Measurements from ENCODE around the gene CCR3. TPM values are rescaled to one million over a fixed set of nuclear protein-coding genes. Genes with fewer than 3 reads are reported as not detected.
A peak's percentile ranks its signal among the peaks of the same experiment; 100 is the strongest.

The CCR3 gene
- total RNA-seq, 6 donors from 2014 or later = 0.13 TPM; not detected in 5

GRCh38 chr3:46228260-46229242, 13.7 kb upstream of the CCR3 start:
- Histone ChIP-seq H3K27me3 (no peaks in the 10 kb centered on the region), H3K36me3 (no peaks in the 10 kb centered on the region), H3K9me3 (no peaks in the 10 kb centered on the region), H3K4me3 (no peak overlapping the region), H3K27ac (no peak overlapping the region), H3K4me1 (no peaks in the 10 kb centered on the region)
- DNase-seq (no peak), ATAC-seq (ENCODE audit: low FRiP score in 2 of 2) (peak in 1 of 2 donors; percentile 94)
- no peak for TF ChIP-seq CTCF (IDR thresholded peaks at IDR 0.05)
- no peak for TF ChIP-seq POLR2AphosphoS5 (IDR thresholded peaks at IDR 0.05)
- no peak for TF ChIP-seq EP300 (IDR thresholded peaks at IDR 0.05)
- no peak for TF ChIP-seq POLR2A (IDR thresholded peaks at IDR 0.05)
- WGBS, 2 donors = 53 to 63% methylated on average over 5 of the region's 5 CpGs

- Histone ChIP-seq H3K9me3 (no peaks in the 10 kb centered on the region), H3K27me3 (no peaks in the 10 kb centered on the region), H3K27ac (no peak overlapping the region), H3K4me3 (no peak overlapping the region), H3K4me1 (no peaks in the 10 kb centered on the region), H3K36me3 (no peaks in the 10 kb centered on the region)
- TF ChIP-seq CTCF (IDR thresholded peaks at IDR 0.05) (no peak), POLR2AphosphoS5 (IDR thresholded peaks at IDR 0.05) (no peak), EP300 (IDR thresholded peaks at IDR 0.05) (no peak), POLR2A (IDR thresholded peaks at IDR 0.05) (no peak)
- 84 to 91% methylated on average over 5 of the region's 5 CpGs for WGBS, 2 donors
- no peak for DNase-seq
- ATAC-seq (ENCODE audit: low FRiP score in 2 of 2) = no peak
Observed at GRCh38 chr3:46231323-46231722, 10.9 kb upstream of the CCR3 start.

GRCh38 chr3:46233194-46233593, 9.1 kb upstream of the CCR3 start:
- Histone ChIP-seq H3K9me3 (no peaks in the 10 kb centered on the region), H3K27me3 (no peaks in the 10 kb centered on the region), H3K36me3 (no peaks in the 10 kb centered on the region), H3K27ac (no peak overlapping the region), H3K4me1 (no peaks in the 10 kb centered on the region), H3K4me3 (no peak overlapping the region)
- ATAC-seq (ENCODE audit: low FRiP score in 2 of 2) (no peak), DNase-seq (no peak)
- 55 to 66% methylated on average over 6 of the region's 6 CpGs for WGBS, 2 donors
- TF ChIP-seq EP300 (IDR thresholded peaks at IDR 0.05) = no peak
- TF ChIP-seq POLR2AphosphoS5 (IDR thresholded peaks at IDR 0.05) = no peak
- no peak for TF ChIP-seq POLR2A (IDR thresholded peaks at IDR 0.05)
- no peak for TF ChIP-seq CTCF (IDR thresholded peaks at IDR 0.05)

- ATAC-seq (ENCODE audit: low FRiP score in 2 of 2) = no peak
Observed at GRCh38 chr3:46235425-46235824, 6.8 kb upstream of the CCR3 start.

More at GRCh38 chr3:46235425-46235824, 6.8 kb upstream of the CCR3 start:
- H3K4me3 ChIP-seq = no peak overlapping the region
- H3K36me3 ChIP-seq = no peaks in the 10 kb centered on the region
- no peaks in the 10 kb centered on the region for H3K9me3 ChIP-seq
- DNase-seq = no peak
- H3K27ac ChIP-seq = no peak overlapping the region
- no peaks in the 10 kb centered on the region for H3K4me1 ChIP-seq
- 88 to 93% methylated on average over 2 of the region's 2 CpGs for WGBS, 2 donors
- no peaks in the 10 kb centered on the region for H3K27me3 ChIP-seq
- TF ChIP-seq EP300 (IDR thresholded peaks at IDR 0.05) = no peak
- no peak for TF ChIP-seq CTCF (IDR thresholded peaks at IDR 0.05)
- no peak for TF ChIP-seq POLR2AphosphoS5 (IDR thresholded peaks at IDR 0.05)
- TF ChIP-seq POLR2A (IDR thresholded peaks at IDR 0.05) = no peak
